Kidney epithelial cell (primary cell): ENCODE data around the gene TRMT2B. TPM values are rescaled to one million over a fixed set of nuclear protein-coding genes. Genes with fewer than 3 reads are reported as not detected.
"Not testable (repeated sequence)": the region's sequence is repeated elsewhere in the genome, so short reads cannot be mapped to it uniquely, and the experiment has no call there.

ENCODE experiments used
- DNase-seq: peaks from one replicate; pipeline ENCODE4 v3.0.0-alpha.2; 2010; ENCODE audit warnings: low read depth
- H3K27me3 ChIP-seq: 2 replicates; pipeline ENCODE4 v1.6.0; 2011; ENCODE audit warnings: low read length; ENCODE audit not compliant: control insufficient read depth, insufficient read depth
- H3K36me3 ChIP-seq: 2 replicates; pipeline ENCODE4 v1.5.1; 2011; ENCODE audit warnings: low read length; ENCODE audit not compliant: control insufficient read depth, insufficient read depth
- H3K4me3 ChIP-seq: 2 replicates; pipeline ENCODE4 v1.5.1; 2011; ENCODE audit warnings: low read depth, mild to moderate bottlenecking, control low read depth, low read length
- total RNA-seq: library from RNA; depleted of rRNA; stranded (reverse); fragments of >200 nt; gene quantifications from 2 replicates; pipeline ENCODE4 v1.2.3, GENCODE V29; 2015
- TF ChIP-seq, protein P1 (sequence below): IDR thresholded peaks from 2 replicates; pipeline ENCODE4 v1.5.1; 2011; ENCODE audit warnings: mild to moderate bottlenecking, moderate library complexity, low read length, control low read depth, inconsistent platforms; ENCODE audit not compliant: insufficient read depth, poor library complexity, severe bottlenecking

TRMT2B gene
- total RNA-seq, 1 donor from 2014 or later, result 20.2 TPM

DNA sequence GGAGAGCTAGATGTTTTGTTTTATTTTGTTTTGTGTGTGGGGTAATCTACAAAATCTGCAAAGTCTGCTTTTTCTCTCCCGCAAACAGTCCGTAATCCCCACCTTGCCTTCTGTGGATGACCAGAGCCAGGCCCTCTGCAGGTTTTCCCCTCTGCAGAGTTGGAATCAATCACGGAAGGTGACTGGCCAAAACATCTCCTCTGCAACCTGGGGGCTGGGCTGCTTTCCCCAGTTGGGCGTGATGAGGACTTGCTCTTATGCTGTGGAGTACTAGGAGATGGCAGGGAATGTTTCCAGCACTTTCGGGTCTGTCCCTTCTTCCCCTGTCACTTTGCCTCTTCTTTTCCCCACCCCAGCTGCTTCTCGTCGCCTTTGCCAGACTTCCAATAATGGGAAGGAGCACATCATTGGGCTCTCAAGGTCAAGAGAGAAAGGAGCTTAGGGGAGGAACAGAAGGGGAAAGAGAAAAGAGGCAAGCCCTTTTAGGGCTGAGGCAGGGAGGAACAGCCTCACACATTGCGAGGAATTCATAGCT lies 27.9 kb upstream of the TRMT2B start:
- Histone ChIP-seq H3K27me3 (no peaks in the 10 kb centered on the region), H3K4me3 (no peak overlapping the region), H3K36me3 (no peaks in the 10 kb centered on the region)
- TF ChIP-seq, protein P1, sequence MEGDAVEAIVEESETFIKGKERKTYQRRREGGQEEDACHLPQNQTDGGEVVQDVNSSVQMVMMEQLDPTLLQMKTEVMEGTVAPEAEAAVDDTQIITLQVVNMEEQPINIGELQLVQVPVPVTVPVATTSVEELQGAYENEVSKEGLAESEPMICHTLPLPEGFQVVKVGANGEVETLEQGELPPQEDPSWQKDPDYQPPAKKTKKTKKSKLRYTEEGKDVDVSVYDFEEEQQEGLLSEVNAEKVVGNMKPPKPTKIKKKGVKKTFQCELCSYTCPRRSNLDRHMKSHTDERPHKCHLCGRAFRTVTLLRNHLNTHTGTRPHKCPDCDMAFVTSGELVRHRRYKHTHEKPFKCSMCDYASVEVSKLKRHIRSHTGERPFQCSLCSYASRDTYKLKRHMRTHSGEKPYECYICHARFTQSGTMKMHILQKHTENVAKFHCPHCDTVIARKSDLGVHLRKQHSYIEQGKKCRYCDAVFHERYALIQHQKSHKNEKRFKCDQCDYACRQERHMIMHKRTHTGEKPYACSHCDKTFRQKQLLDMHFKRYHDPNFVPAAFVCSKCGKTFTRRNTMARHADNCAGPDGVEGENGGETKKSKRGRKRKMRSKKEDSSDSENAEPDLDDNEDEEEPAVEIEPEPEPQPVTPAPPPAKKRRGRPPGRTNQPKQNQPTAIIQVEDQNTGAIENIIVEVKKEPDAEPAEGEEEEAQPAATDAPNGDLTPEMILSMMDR, result no peak
- no peak for DNase-seq

DNA sequence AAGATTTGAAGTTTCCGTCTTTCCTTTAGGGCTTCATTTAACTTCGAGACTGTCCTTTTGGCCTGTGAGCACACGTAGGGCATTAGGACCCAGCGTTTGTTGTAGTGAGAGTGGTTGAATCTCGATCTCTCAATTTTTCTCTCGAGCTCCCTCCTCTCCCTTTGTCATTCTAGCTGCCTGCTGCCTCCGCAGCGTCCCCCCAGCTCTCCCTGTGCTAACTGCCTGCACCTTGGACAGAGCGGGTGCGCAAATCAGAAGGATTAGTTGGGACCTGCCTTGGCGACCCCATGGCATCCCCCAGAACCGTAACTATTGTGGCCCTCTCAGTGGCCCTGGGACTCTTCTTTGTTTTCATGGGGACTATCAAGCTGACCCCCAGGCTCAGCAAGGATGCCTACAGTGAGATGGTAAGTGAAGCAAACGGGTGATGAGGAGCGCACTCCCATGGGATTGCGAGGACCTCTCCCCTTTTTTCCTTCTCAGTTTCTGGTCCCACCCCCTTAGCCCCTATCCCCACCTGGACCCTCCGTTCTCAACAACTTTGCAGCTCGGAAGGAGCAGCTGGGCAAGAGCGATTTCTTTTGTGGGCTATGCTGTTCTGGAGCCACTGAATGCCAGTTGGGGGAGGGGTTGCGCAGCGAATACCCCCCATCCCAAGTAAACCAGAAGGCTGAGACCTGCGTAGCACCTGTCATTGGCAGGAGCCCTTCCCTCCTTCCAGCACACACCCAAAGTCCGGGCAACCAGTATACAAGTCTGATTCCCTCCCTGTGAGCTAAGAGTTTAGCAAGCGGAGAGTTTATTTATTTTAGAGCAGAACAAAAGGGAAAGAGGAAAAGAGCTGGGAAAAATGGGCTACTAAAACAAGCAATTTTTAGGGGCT lies 27.0 kb upstream of the TRMT2B start, which contains the start of gene TMEM35A:
TSS of gene TMEM35A (plus strand) at position 164 of the 883 bp plus-strand sequence. CDS start at position 288, 124 bp downstream.
- DNase-seq, result no peak
- no peaks in the 10 kb centered on the region for H3K36me3 ChIP-seq
- no peaks in the 10 kb centered on the region for H3K27me3 ChIP-seq
- peak within 1 kb of the TSS; percentile 38 for H3K4me3 ChIP-seq
- TF ChIP-seq, protein P1, result no peak

DNA sequence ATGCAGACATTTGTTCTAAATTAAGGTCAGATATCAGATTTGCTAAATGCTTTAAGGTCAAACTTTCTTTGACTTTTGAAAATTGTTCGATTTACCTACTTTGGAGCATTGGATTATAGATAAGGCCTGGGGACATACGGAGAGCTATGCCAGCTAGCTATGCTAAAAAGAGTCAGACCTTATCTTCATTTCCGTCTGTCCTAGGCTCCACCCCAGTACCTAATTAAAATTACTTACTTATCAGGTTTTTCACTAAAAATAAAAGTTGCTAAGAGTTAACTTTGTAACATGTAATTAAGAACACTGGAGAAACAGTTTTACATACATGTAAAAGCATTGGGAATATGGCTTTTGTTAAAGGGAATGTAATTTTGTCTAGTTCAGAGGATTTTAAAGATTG lies 19.7 kb upstream of the TRMT2B start:
- Histone ChIP-seq H3K36me3 (no peaks in the 10 kb centered on the region), H3K27me3 (no peaks in the 10 kb centered on the region), H3K4me3 (no peak overlapping the region)
- no peak for DNase-seq
- TF ChIP-seq, protein P1, result no peak

DNA sequence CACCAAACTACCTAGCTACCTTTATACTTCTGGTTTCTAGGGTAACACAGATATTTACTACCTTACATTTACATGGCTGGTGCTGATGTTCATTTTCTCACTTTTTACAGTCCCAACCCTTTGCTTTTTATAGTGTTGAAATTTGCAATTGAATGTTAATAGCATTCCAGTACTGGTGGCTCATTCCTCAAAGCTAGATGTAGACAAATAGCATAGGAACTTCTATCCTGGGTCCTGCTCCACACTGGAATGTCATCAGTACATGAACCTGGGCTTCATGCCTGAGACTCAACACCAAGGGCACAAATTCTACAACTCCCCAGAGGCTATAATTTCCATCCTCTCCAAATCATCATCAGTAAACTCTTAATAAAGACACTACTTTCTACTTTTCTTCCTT lies 10.3 kb upstream of the TRMT2B start:
- Histone ChIP-seq H3K36me3 (no peaks in the 10 kb centered on the region), H3K4me3 (no peak overlapping the region), H3K27me3 (no peaks in the 10 kb centered on the region)
- TF ChIP-seq, protein P1, result no peak
- DNase-seq, result no peak

DNA sequence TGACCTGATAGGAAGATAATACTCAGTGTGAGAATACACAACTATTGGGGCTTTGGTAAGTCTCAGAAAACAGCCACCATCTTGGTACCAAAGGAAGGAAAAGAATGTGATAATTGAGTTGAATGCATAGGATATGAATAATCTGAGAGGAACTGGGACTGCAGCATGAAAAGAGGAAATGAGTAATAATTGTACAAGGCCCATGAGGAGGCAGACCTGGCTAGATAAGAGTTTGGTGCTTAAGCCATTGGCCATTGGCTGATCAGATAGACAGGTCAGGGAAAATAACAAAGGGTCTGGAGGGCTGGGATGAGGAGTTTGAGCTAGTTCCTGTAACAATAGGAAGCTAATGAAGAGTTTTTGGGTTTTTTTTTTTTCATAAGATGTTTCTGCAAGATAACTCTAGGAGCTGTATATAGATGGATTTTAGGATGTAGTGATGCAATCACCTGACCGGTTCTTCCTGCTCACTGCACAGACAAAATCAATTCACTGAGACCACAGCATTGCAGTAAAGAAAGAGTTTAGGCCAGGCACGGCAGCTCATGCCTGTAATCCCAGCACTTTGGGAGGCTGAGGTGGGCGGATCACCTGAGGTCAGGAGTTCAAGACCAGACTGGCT lies 5.3 kb upstream of the TRMT2B start:
- Histone ChIP-seq H3K27me3 (no peaks in the 10 kb centered on the region), H3K4me3 (no peak overlapping the region), H3K36me3 (no peaks in the 10 kb centered on the region)
- no peak for DNase-seq
- TF ChIP-seq, protein P1, result no peak

DNA sequence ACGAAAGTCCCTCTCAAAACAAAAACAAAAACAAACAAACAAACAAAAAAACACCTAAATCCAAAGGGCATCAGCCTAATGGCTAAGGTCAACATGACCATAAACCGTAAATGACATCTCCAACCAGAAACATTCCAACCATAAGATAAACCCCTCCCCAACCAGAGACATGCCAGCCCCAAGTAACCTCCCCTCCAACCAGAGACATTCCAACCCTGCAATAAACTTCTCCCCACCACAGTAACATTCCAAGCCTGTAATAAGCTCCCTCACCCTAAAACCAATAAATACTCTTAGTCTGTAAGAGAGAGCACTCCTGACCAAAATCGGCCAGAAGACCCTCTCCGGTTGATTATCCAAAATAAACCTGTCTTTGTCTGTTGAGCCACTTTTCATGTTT lies 4.6 kb upstream of the TRMT2B start:
- not testable (repeated sequence) for H3K27me3 ChIP-seq, H3K4me3 ChIP-seq, H3K36me3 ChIP-seq, DNase-seq
